Keratinocyte (primary cell): ENCODE data around the gene STK40.

Source experiments
- CTCF ChIP-seq, 3 experiments: IDR thresholded peaks in 1 of 3; conservative IDR thresholded peaks in 1 of 3; optimal IDR thresholded peaks in 1 of 3; 2 replicates in 2 of 3; 3 replicates in 1 of 3; pipeline versions ENCODE3 to v1.5.1; 2011; ENCODE audit warnings: low read length in 3 of 3, mild to moderate bottlenecking in 3 of 3, moderate library complexity in 2 of 3, control low read depth in 1 of 3, inconsistent platforms in 1 of 3; ENCODE audit not compliant: insufficient read depth in 2 of 3; ENCODE audit errors: extremely low read depth in 1 of 3
- EZH2 ChIP-seq: IDR thresholded peaks from one replicate; pipeline ENCODE4 v1.6.1; 2012; ENCODE audit warnings: inconsistent platforms, mild to moderate bottlenecking, low read length, moderate library complexity

DNA sequence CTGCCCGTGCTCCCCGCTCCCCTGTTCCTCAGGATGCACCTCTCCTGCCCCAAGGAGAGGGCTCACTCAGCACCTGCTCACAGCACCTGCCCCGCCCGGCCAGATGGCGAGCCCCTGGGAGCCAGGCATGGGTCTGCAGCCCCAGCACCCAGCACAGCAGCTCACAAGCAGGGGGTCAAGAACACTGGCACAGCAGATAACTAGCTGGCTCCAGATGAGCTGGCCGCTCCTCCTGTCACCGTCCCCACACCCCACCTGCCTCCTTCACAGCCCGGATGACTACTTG lies 41.4 kb downstream of the STK40 start:
- TF ChIP-seq CTCF (optimal IDR thresholded peaks at IDR 0.05 in 1 of 3, IDR thresholded peaks at IDR 0.05 in 1 of 3, conservative IDR thresholded peaks at IDR 0.05 in 1 of 3; ENCODE audit: extremely low read depth in 1 of 3, insufficient read depth in 2 of 3, low read length in 3 of 3) (no peak), EZH2 (no peak)
